GM19239 (cell line): Measurements from ENCODE around the gene RPP25L.
"Not testable (repeated sequence)": the region's sequence is repeated elsewhere in the genome, so short reads cannot be mapped to it uniquely, and the experiment has no call there.

Experiments used
- DNase-seq: peaks from one replicate; pipeline ENCODE4 v3.0.0; 2011; ENCODE audit warnings: low spot score; ENCODE audit not compliant: insufficient read length
- FAIRE-seq: peaks from 2 replicates; lab custom pipeline; 2011; peaks lifted over from hg19 to GRCh38; lab: Jason Lieb, UNC

Gene RPP25L

DNA sequence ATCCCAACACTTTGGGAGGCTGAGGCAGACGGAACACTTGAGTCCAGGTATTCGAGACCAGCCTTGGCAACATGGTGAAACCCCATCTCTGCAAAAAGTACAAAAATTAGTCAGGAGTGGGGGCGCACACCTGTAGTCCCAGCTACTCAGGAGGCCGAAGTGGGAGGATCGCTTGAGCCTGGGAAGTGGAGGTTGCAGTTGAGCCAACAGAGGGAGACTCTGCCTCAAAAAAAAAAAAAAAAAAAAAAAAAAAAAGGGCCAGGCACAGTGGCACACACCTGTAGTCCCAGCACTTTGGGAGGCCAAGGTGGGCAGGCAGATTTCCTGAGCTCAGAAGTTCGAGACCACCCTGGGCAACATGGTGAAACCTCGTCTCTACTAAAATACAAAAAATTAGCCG, 27.4 kb upstream of the RPP25L start:
- DNase-seq, FAIRE-seq: not testable (repeated sequence)

DNA sequence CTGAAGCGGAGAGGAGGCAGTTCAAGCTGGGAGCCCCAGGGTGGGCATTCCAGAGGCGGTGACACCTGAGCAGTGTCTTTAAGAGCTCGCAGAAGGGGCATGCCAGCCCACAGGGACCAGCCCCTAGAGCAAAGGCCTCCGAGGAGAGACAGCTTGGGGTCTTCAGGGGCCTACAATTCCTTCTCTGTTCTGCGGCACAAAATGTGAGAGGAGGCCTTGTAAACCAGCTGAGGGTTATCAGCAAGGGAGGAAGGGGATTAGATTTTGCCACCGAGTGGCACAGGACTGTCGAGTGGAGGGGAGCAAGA, 26.2 kb upstream of the RPP25L start:
- DNase-seq = no peak
- no peak for FAIRE-seq

DNA sequence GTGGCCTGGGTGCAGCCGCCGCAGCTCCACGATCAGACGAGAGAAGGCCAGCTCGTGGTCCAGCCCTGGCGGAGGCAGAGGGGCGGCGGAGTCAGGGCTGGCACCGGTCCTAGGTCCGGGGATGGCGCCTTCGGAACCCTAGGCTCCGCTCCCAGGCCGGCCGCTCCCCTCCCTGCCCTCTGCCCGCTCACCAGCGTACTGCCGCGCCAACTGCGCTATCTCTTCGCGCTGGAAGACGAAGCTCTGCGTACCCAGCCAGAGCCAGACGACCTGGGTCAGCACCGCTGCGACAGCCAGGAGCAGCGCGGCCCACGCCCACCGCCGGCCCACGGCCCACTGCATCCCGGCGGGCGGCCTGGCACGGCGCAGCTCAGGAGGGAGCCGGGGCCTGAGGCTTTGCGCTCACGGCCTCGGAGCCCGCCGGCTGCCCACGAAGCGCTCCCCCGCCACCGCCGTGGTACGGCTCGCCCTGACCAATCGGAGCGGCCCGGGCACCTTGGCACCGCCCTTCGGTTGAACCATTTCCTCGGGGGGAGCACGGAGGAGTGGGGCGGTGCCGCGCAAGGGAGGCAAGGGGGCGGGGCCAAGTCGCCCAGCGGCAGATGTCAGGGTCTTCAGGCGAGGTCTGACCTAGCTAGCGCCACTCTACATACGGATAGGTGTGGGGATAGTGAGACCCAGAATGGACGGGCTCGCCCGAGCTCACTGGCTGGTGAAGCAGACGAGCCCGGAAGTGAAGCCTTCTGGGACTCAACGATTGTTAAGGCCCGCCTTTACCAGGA, 25.6 kb upstream of the RPP25L start, which contains the start of gene SIGMAR1:
TSS of gene SIGMAR1 (minus strand) at position 432 of the 782 bp plus-strand sequence. CDS start at position 342, 90 bp downstream.
- DNase-seq = peak; percentile 79
- FAIRE-seq = peak; percentile 86

GRCh38 chr9:34636791-34637355, 25.0 kb upstream of the RPP25L start:
- FAIRE-seq (no peak), DNase-seq (no peak)

- FAIRE-seq = no peak
- DNase-seq = no peak
Measured at GRCh38 chr9:34635556-34635955, 23.7 kb upstream of the RPP25L start.

DNA sequence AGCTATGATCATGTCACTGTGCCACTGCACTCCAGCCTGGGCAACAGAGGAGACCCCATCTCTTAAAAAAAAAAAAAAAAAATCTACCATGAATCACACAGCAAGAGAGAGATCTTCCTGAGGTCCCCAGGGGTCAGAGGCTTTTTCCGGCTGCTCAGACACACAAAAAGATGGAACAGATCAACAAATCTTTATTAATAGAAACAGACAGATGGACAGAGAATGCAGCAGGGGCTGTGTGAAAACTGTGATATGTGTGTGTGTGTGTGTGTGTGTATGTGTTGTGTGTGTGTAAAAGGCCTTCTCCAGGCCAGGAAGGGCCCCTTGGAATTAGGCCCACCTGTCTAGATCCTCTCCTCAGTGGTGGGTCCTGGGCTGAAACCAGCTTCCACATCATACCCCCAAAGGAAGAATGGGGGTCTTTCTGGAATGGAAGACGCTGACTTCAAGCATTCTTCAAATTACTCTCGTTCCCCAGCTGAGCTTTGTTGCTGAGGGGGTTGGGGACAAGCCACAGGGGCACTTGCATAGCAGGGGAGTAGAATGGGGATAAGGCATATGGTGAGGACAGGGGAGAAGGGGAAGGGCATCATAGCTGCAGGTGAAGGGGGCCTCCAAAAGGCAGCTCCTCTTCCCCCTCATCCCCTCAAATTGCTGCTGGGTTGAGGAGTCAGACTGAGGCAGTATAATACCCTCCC, 22.8 kb upstream of the RPP25L start:
- no peak for DNase-seq
- no peak for FAIRE-seq

DNA sequence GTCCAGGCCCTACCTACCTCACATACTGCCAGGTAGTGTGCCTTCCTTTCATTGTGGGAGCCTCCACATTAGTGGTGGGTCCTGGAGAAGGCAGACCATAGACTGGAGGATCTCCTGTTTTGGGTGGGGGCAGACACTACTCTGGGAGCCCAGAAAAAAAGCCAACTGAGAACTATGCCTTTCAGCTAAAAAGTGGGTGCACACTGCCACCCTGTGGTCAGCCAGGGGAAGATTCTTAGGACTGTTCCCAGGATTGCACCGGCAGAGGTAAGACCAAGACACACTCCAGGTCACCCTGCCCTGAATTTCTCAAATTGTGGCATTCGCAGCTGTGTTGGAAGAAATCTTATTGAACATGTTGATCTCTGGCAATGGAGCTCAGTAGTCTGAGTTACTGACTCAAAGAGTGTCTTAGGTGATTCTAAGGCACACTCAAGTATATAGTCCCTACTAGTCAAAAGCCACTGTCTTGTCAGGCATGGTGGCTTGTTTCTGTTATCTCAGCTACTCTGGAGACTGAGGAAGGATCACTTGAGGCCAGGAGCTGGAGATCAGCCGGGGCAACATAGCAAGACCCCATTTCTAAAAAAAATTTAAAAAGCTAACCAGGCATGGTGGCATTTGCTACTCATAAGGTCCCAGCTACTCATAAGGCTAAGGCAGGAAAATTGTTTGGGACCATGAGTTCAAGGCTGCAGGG, 22.1 kb upstream of the RPP25L start:
- FAIRE-seq = peak; percentile 86

GRCh38 chr9:34633166-34633565, 21.3 kb upstream of the RPP25L start:
- DNase-seq (no peak), FAIRE-seq (no peak)

More for the DNA sequence above, 22.1 kb upstream of the RPP25L start:
- peak; percentile 80 for DNase-seq

DNA sequence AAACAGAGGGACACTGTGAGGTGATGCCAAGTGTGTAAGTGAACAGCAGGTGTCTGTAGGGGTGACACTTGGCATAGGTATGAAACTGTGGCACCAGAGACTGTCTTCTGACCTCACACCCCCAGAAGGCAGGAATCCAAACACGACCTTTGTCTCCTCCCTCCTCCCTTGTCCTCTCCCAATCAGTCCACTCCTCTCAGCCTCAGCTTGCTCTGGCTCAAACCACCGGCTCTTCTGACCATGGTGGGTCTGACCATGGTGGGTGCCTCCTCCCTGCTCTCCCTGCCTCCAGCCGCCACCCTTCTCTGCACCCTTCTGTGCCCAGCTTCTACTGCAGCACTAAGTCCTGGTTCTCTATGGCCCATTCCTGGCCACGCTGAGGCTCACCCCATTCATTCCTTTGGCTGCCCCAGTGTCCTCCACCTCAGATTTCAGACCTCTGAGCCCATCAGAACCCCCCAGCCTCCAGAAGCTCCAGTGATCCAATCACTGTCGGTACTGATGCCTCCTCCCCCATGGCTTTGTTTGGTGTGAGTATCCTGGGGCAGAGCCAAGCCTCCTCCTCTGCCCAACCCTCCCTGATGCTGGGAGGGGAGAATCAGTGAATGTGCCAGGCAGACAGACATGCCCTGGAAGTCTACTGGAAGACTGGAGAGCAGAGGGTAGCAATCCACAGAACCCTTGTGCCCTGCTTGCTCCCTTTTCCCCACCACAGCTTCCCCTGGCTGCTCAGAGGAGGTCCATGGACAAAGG, 18.7 kb upstream of the RPP25L start:
- DNase-seq = no peak
- no peak for FAIRE-seq

GRCh38 chr9:34629491-34629808, 17.6 kb upstream of the RPP25L start:
- FAIRE-seq (no peak), DNase-seq (no peak)

- DNase-seq = no peak
- FAIRE-seq = no peak
Measured at GRCh38 chr9:34628656-34629490, 17.0 kb upstream of the RPP25L start, which contains the start of gene ARID3C. TSS of gene ARID3C (minus strand) at chr9:34629066. CDS start at chr9:34628014, 1,052 bp downstream.

DNA sequence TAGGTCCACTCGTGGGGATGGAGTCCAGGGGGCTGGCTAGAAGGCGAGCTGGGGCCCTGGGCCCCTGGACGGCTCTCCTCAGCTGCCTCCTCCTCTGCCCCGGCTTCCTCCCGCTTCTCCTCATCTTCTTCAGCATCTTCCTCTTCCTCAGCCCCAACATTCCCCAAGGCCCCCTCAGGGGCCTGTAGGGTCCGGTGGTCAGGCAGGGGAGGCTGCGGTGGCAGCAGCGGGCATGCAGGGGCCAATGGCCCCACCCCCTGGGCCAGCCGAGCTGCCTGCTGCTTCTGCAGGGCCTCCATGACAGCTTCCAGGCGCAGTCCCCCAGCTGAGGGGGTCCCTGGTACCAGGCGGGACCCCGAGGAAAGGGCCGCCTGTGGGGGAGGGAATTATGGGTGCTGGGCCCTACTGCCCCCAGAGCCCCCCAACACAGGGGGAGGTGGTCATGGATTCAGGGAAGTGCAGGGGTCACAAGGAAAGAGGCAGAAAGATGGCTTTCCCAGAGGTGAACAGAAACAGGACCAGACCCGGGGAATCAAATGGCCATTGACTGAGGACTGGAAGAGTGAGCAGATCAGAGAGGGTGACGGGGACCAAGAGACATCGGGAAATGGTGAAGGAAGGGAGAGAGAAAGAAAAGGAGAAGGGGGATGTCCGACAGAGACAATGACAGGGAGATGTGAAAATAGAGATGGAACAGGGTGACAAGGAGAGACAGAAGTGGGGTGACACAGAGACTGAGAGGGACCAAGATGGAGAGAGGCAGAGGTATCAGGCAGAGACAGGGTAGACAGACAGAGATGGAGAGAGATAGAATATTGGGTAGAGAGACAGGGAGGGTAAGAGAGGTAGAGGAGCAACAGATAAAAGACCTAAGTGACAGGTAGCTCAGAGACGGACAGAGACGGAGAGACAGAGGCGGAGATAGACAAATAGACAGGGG, 16.1 kb upstream of the RPP25L start:
- FAIRE-seq = no peak
- DNase-seq = no peak

DNA sequence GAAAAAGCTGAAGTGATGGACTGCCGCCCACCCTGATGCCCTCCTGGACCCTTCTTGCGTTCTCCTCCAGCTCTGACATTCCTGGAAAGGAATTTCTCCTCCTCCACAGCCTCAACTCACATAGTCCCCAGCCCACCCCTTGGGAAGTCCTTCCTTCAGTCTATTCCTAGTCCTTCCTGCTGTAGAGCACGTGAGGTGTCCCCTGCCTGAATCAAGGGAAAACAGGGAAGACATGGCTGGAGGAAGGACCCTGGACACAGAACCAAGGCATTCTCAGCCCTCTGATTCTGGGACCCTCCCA, 13.2 kb upstream of the RPP25L start:
- DNase-seq (no peak), FAIRE-seq (no peak)

DNA sequence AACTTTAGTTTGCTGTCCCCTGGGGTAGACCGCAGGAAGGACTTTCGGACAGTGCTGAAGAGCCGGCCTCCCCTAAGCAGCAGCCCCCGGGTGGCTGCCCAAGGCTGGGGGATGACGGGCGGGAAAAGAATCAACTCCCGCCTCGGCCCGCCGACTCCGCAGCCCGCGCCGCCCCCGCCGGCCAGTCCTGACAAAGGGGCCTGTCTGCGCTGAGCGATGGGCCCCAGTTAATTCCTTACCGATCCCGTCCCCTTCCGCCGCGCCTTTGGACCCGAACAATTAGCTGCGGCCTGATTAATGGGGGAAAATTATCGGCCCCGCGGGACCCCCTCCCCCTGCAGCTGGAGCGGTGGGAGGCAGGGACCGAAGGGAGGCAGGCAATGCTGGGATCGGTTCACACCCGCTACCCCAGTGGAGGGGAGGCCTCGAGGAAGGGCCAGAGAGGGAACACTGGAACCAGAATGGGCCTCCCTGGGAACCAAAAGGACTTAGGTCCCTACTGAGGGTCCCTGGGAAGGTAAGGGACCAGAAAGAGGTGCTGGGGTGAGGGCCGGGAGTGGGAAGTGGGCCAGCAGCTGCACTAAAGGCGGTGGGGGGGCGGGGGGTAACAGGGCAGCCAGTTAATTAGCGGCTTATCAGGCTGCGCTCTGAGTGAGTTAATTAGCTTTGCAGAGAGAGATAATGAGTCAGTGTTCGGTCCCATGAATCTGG, 12.7 kb upstream of the RPP25L start:
- FAIRE-seq (no peak), DNase-seq (no peak)

GRCh38 chr9:34623374-34624235, 11.7 kb upstream of the RPP25L start:
- FAIRE-seq (no peak), DNase-seq (no peak)

GRCh38 chr9:34620061-34620994, 8.4 kb upstream of the RPP25L start, which contains the start of gene DCTN3:
TSS of gene DCTN3 (minus strand) at chr9:34620495. CDS start at chr9:34620464, 31 bp downstream.
- DNase-seq (peak; percentile 98), FAIRE-seq (peak; percentile 97)
